HepG2 (cell line): ENCODE measurements around the gene NOL4L. TPM values are rescaled to one million over a fixed set of nuclear protein-coding genes. Genes with fewer than 3 reads are reported as not detected.

Experiments
- AKAP8 ChIP-seq: sonication (generic); formaldehyde crosslinking; IDR thresholded peaks from 2 replicates; pipeline ENCODE4 v1.5.1; 2020; ENCODE audit warnings: mild to moderate bottlenecking, missing genetic modification reagents
- ARID2 ChIP-seq: sonication (generic); formaldehyde crosslinking; IDR thresholded peaks from 2 replicates; pipeline ENCODE4 v1.8.1; 2022; ENCODE audit warnings: mild to moderate bottlenecking, missing genetic modification reagents, borderline replicate concordance
- ATF5 ChIP-seq: sonication (generic); formaldehyde crosslinking; IDR thresholded peaks from 2 replicates; pipeline ENCODE4 v1.4.0; 2020; ENCODE audit warnings: mild to moderate bottlenecking, low read depth, missing genetic modification reagents
- ISX ChIP-seq: sonication (generic); formaldehyde crosslinking; conservative IDR thresholded peaks from 2 replicates; pipeline ENCODE4 v1.5.0; 2020; ENCODE audit warnings: missing genetic modification reagents
- NCOA1 ChIP-seq: sonication (generic); formaldehyde crosslinking; IDR thresholded peaks from 2 replicates; pipeline ENCODE4 v1.9.0; 2021; ENCODE audit warnings: missing genetic modification reagents
- TARDBP ChIP-seq: sonication (generic); formaldehyde crosslinking; IDR thresholded peaks from 2 replicates; pipeline ENCODE4 v1.8.0; 2022; ENCODE audit warnings: mild to moderate bottlenecking, missing genetic modification reagents
- TFDP1 ChIP-seq: IDR thresholded peaks from 2 replicates; pipeline ENCODE4 v1.6.1; 2016; ENCODE audit warnings: missing compliant biosample characterization, missing genetic modification reagents, borderline replicate concordance
- TFDP2 ChIP-seq: sonication (generic); formaldehyde crosslinking; IDR thresholded peaks from 2 replicates; pipeline ENCODE4 v1.4.0; 2020; ENCODE audit warnings: missing genetic modification reagents
- YEATS2 ChIP-seq: sonication (generic); formaldehyde crosslinking; IDR thresholded peaks from 2 replicates; pipeline ENCODE4 v1.4.0; 2020; ENCODE audit warnings: missing genetic modification reagents, borderline replicate concordance
- ZGPAT ChIP-seq: IDR thresholded peaks from 2 replicates; pipeline ENCODE4 v1.6.1; 2016; ENCODE audit warnings: mild to moderate bottlenecking
- ZNF232 ChIP-seq: sonication (generic); formaldehyde crosslinking; IDR thresholded peaks from 2 replicates; pipeline ENCODE4 v1.4.0; 2020; ENCODE audit warnings: missing genetic modification reagents, borderline replicate concordance
- ZNF33B ChIP-seq: sonication (generic); formaldehyde crosslinking; IDR thresholded peaks from 2 replicates; pipeline ENCODE4 v1.5.1; 2020; ENCODE audit warnings: mild to moderate bottlenecking, missing genetic modification reagents
- ZNF564 ChIP-seq: sonication (generic); formaldehyde crosslinking; IDR thresholded peaks from 2 replicates; pipeline ENCODE4 v1.8.1; 2023; ENCODE audit warnings: mild to moderate bottlenecking, missing genetic modification reagents
- ZNF572 ChIP-seq: sonication (generic); formaldehyde crosslinking; IDR thresholded peaks from 2 replicates; pipeline ENCODE4 v1.5.1; 2020; ENCODE audit warnings: mild to moderate bottlenecking, missing genetic modification reagents
- ZNF607 ChIP-seq: sonication (generic); formaldehyde crosslinking; IDR thresholded peaks from 2 replicates; pipeline ENCODE4 v1.5.1; 2020; ENCODE audit warnings: missing genetic modification reagents, mild to moderate bottlenecking, borderline replicate concordance
- ZNF609 ChIP-seq: sonication (generic); formaldehyde crosslinking; IDR thresholded peaks from 2 replicates; pipeline ENCODE4 v1.4.0; 2020; ENCODE audit warnings: mild to moderate bottlenecking, missing genetic modification reagents, borderline replicate concordance
- ZNF704 ChIP-seq: sonication (generic); formaldehyde crosslinking; IDR thresholded peaks from 2 replicates; pipeline ENCODE4 v1.8.1; 2023; ENCODE audit warnings: mild to moderate bottlenecking, inconsistent platforms, moderate library complexity, missing genetic modification reagents, borderline replicate concordance
- ZNF773 ChIP-seq: sonication (generic); formaldehyde crosslinking; IDR thresholded peaks from 2 replicates; pipeline ENCODE4 v1.4.0; 2020; ENCODE audit warnings: missing genetic modification reagents, borderline replicate concordance
- polyA plus RNA-seq, 8 experiments: library from polyadenylated mRNA; depleted of rRNA in 3 of 8; stranded (reverse) in 7 of 8; unstranded in 1 of 8; fragments of >200 nt; fragmentation: Illumina TruSeq in 4 of 8; extraction: Trizol in 4 of 8; gene quantifications; 2 replicates each; pipeline versions ENCODE4 v1.2.1 to v1.2.3, GENCODE V29; 2011 to 2016; ENCODE audit warnings: low read depth in 4 of 8, missing spikeins in 1 of 8, mixed read lengths in 1 of 8; ENCODE audit not compliant: insufficient read depth in 1 of 8
- total RNA-seq, 5 experiments: library from RNA; depleted of rRNA; stranded (reverse); fragments of >200 nt; fragmentation: Illumina TruSeq; extraction: Trizol; gene quantifications; 2 replicates each; pipeline ENCODE4 v1.2.3, GENCODE V29; 2016; ENCODE audit warnings: low read depth in 1 of 5

The NOL4L gene
- total and polyA plus RNA-seq, 2 of the 13 experiments (the other 11 are each of a cell fraction or from before 2014, with no cell fraction given) = 16.6 to 35.4 TPM

- peak; percentile 46; the same call in 1 of the 2 replicates for TF ChIP-seq ZNF609 (CRISPR knock-in tag)
- TF ChIP-seq ZNF232 = 0 out of 2 replicates have a peak, but pooled peaks have one; percentile 36
- no peak for TF ChIP-seq TARDBP (CRISPR knock-in tag)
- TF ChIP-seq ISX (CRISPR knock-in tag) = no peak
- TF ChIP-seq ZNF704 (CRISPR knock-in tag) = peak; percentile 40; the same call in 1 of the 2 replicates
- no peak for TF ChIP-seq ZNF773
- TF ChIP-seq YEATS2 (CRISPR knock-in tag) = no peak
- TF ChIP-seq ZNF572 = peak; percentile 13; the same call in 1 of the 2 replicates
- no peak for TF ChIP-seq ARID2 (CRISPR knock-in tag)
- TF ChIP-seq AKAP8 (CRISPR knock-in tag) = 0 out of 2 replicates have a peak, but pooled peaks have one; percentile 31
- TF ChIP-seq NCOA1 (CRISPR knock-in tag) = no peak
- TF ChIP-seq ATF5 (CRISPR knock-in tag) = 0 out of 2 replicates have a peak, but pooled peaks have one; percentile 42
- TF ChIP-seq ZGPAT = no peak
- TF ChIP-seq ZNF33B (CRISPR knock-in tag) = peak; percentile 86; the same call in 1 of the 2 replicates
- 0 out of 2 replicates have a peak, but pooled peaks have one; percentile 10 for TF ChIP-seq TFDP2 (CRISPR knock-in tag)
- peak; percentile 45; the same call in 1 of the 2 replicates for TF ChIP-seq TFDP1 (CRISPR knock-in tag)
- TF ChIP-seq ZNF607 = 0 out of 2 replicates have a peak, but pooled peaks have one; percentile 7
- TF ChIP-seq ZNF564 = peak; percentile 19; the same call in 1 of the 2 replicates
Observed at GRCh38 chr20:32523613-32524213, 61.4 kb downstream of the NOL4L start (continued).
